NAMALWA (cell line): ENCODE results near the gene PLEKHM1.
"Not testable (repeated sequence)": the region's sequence is repeated elsewhere in the genome, so short reads cannot be mapped to it uniquely, and the experiment has no call there.

Source experiments
- DNase-seq: peaks from one replicate; pipeline ENCODE4 v3.0.0-alpha.2; 2015; ENCODE audit warnings: low spot score

Gene PLEKHM1

GRCh38 chr17:45490615-45491433, at the start of gene PLEKHM1:
Gene PLEKHM1, minus strand, starts transcription at chr17:45490721. Its CDS starts 8,237 bp downstream, at chr17:45482484.
- peak; percentile 85 for DNase-seq

GRCh38 chr17:45538168-45538567, 47.6 kb upstream of the PLEKHM1 start:
- not testable (repeated sequence) for DNase-seq

- DNase-seq, result not testable (repeated sequence)
Observed at GRCh38 chr17:45506072-45506471, 15.6 kb upstream of the PLEKHM1 start.

- DNase-seq, result not testable (repeated sequence)
Observed at GRCh38 chr17:45505183-45505582, 14.7 kb upstream of the PLEKHM1 start.

- not testable (repeated sequence) for DNase-seq
Observed at GRCh38 chr17:45501092-45501707, 10.7 kb upstream of the PLEKHM1 start.

GRCh38 chr17:45500478-45500877, 10.0 kb upstream of the PLEKHM1 start:
- not testable (repeated sequence) for DNase-seq

GRCh38 chr17:45499208-45499607, 8.7 kb upstream of the PLEKHM1 start:
- DNase-seq, result not testable (repeated sequence)

- not testable (repeated sequence) for DNase-seq
Observed at GRCh38 chr17:45498377-45498776, 7.9 kb upstream of the PLEKHM1 start.

GRCh38 chr17:45497449-45497848, 6.9 kb upstream of the PLEKHM1 start:
- DNase-seq, result not testable (repeated sequence)

- DNase-seq, result not testable (repeated sequence)
Observed at GRCh38 chr17:45496507-45496906, 6.0 kb upstream of the PLEKHM1 start.

- DNase-seq, result not testable (repeated sequence)
Observed at GRCh38 chr17:45494556-45494955, 4.0 kb upstream of the PLEKHM1 start.

GRCh38 chr17:45492156-45492555, 1.6 kb upstream of the PLEKHM1 start:
- not testable (repeated sequence) for DNase-seq

GRCh38 chr17:45490198-45490597, 323 bp downstream of the PLEKHM1 start:
- DNase-seq, result peak; percentile 36

GRCh38 chr17:45487704-45488103, 2.8 kb downstream of the PLEKHM1 start:
- not testable (repeated sequence) for DNase-seq

- DNase-seq, result not testable (repeated sequence)
Observed at GRCh38 chr17:45483591-45484216, 6.8 kb downstream of the PLEKHM1 start.

GRCh38 chr17:45483177-45483576, 7.3 kb downstream of the PLEKHM1 start:
- not testable (repeated sequence) for DNase-seq

GRCh38 chr17:45482317-45482716, 8.2 kb downstream of the PLEKHM1 start:
- DNase-seq, result not testable (repeated sequence)

- not testable (repeated sequence) for DNase-seq
Observed at GRCh38 chr17:45475436-45475835, 15.1 kb downstream of the PLEKHM1 start.

- not testable (repeated sequence) for DNase-seq
Observed at GRCh38 chr17:45472249-45472648, 18.3 kb downstream of the PLEKHM1 start.

- DNase-seq, result not testable (repeated sequence)
Observed at GRCh38 chr17:45469204-45469563, 21.3 kb downstream of the PLEKHM1 start.

GRCh38 chr17:45468293-45469203, 22.0 kb downstream of the PLEKHM1 start:
- DNase-seq, result not testable (repeated sequence)
